ENCODE measurements around the gene TNRC18.

- TF ChIP-seq, protein P1, sequence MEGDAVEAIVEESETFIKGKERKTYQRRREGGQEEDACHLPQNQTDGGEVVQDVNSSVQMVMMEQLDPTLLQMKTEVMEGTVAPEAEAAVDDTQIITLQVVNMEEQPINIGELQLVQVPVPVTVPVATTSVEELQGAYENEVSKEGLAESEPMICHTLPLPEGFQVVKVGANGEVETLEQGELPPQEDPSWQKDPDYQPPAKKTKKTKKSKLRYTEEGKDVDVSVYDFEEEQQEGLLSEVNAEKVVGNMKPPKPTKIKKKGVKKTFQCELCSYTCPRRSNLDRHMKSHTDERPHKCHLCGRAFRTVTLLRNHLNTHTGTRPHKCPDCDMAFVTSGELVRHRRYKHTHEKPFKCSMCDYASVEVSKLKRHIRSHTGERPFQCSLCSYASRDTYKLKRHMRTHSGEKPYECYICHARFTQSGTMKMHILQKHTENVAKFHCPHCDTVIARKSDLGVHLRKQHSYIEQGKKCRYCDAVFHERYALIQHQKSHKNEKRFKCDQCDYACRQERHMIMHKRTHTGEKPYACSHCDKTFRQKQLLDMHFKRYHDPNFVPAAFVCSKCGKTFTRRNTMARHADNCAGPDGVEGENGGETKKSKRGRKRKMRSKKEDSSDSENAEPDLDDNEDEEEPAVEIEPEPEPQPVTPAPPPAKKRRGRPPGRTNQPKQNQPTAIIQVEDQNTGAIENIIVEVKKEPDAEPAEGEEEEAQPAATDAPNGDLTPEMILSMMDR (IDR thresholded peaks at IDR 0.05; ENCODE audit: insufficient read depth, low read length, poor library complexity, severe bottlenecking) = no peak
- TF ChIP-seq EZH2phosphoT487 (conservative IDR thresholded peaks at IDR 0.05; ENCODE audit: low read length) = no peak
Observed at GRCh38 chr7:5286933-5287332, 136.7 kb downstream of the TNRC18 start.

Measured in SU-DHL-6 (cell line).